ENCODE measurements around the gene QTRT2.

DNA sequence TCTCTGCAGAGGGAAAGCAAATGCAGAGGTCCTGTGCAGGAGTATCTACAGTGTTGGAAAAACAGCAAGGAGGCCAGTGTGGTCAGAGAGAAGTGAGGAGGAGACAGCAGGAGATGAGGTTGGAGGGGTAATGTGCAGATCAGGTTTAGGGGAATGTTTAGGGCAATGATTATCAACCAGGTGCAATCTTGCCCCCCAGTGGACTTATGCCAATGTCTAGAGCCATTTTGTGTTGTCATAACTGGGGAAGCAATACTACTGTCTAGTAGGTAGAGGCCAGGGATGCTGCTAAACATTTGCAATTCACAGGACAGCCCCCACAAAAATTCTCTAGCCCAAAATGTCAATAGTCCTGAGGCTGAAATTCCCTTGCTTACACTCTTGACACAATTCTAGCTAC, 13.3 kb upstream of the QTRT2 start:
- no peak for TF ChIP-seq CTCF (IDR thresholded peaks at IDR 0.05)
- no peak for TF ChIP-seq POLR2AphosphoS5 (IDR thresholded peaks at IDR 0.05; ENCODE audit: low read depth, low read length)
- no peak for TF ChIP-seq SIN3A (IDR thresholded peaks at IDR 0.05; ENCODE audit: borderline replicate concordance, insufficient read depth, low read depth, low read length)
- TF ChIP-seq, protein P1, sequence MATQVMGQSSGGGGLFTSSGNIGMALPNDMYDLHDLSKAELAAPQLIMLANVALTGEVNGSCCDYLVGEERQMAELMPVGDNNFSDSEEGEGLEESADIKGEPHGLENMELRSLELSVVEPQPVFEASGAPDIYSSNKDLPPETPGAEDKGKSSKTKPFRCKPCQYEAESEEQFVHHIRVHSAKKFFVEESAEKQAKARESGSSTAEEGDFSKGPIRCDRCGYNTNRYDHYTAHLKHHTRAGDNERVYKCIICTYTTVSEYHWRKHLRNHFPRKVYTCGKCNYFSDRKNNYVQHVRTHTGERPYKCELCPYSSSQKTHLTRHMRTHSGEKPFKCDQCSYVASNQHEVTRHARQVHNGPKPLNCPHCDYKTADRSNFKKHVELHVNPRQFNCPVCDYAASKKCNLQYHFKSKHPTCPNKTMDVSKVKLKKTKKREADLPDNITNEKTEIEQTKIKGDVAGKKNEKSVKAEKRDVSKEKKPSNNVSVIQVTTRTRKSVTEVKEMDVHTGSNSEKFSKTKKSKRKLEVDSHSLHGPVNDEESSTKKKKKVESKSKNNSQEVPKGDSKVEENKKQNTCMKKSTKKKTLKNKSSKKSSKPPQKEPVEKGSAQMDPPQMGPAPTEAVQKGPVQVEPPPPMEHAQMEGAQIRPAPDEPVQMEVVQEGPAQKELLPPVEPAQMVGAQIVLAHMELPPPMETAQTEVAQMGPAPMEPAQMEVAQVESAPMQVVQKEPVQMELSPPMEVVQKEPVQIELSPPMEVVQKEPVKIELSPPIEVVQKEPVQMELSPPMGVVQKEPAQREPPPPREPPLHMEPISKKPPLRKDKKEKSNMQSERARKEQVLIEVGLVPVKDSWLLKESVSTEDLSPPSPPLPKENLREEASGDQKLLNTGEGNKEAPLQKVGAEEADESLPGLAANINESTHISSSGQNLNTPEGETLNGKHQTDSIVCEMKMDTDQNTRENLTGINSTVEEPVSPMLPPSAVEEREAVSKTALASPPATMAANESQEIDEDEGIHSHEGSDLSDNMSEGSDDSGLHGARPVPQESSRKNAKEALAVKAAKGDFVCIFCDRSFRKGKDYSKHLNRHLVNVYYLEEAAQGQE (IDR thresholded peaks at IDR 0.05; ENCODE audit: insufficient read depth in 1 of 2, low read depth in 2 of 2, low read length in 1 of 2), result no peak
- no peak for TF ChIP-seq TCF7L2 (IDR thresholded peaks at IDR 0.05; ENCODE audit: low read depth, low read length)

All from Panc1 (cell line).